Hepatocyte (in vitro differentiated cells): ENCODE results near the gene NTSR1.

Source experiments
- CTCF ChIP-seq: fragments of 200-600 bp; sonication (generic); IDR thresholded peaks from 2 replicates; pipeline ENCODE4 v1.5.1; 2016; ENCODE audit warnings: antibody characterized with exemption, mild to moderate bottlenecking; ENCODE audit not compliant: poor library complexity
- EZH2 ChIP-seq: fragments of 200-600 bp; sonication (generic); IDR thresholded peaks from 2 replicates; pipeline ENCODE4 v1.6.1; 2016; ENCODE audit warnings: antibody characterized with exemption, mild to moderate bottlenecking, borderline replicate concordance

- TF ChIP-seq CTCF (no peak), EZH2 (no peak)
Measured at GRCh38 chr20:62727584-62728027, 19.0 kb downstream of the NTSR1 start.
